A673 (cell line): ENCODE data around the gene MRAP2. TPM values are rescaled to one million over a fixed set of nuclear protein-coding genes. Genes with fewer than 3 reads are reported as not detected.
"Not testable (repeated sequence)": the region's sequence is repeated elsewhere in the genome, so short reads cannot be mapped to it uniquely, and the experiment has no call there.

Experiments
- BruUV-seq: library from RNA; stranded (reverse); fragments of 400-500 nt; replicated peaks from 2 replicates; lab custom pipeline; 2021; lab: Mats Ljungman, UMichigan
- CTCF ChIA-PET: fragments of 300-600 bp; sonication (Branson Sonifier 250); formaldehyde crosslinking; loops from one replicate; lab custom pipeline; 2022; ENCODE audit warnings: antibody characterized with exemption; lab: Charles Lee
- POLR2A ChIA-PET: fragments of 300-600 bp; sonication (Branson Sonifier 250); formaldehyde crosslinking; loops from one replicate; lab custom pipeline; 2022; ENCODE audit warnings: antibody characterized with exemption; ENCODE audit not compliant: low non-redundant PET; lab: Charles Lee
- DNase-seq: peaks from one replicate; pipeline ENCODE4 v3.0.0-alpha.2; 2015; ENCODE audit warnings: low spot score
- H3K27ac ChIP-seq: fragments of 200-600 bp; sonication (generic); 2 replicates; pipeline ENCODE4 v1.5.1; 2016; ENCODE audit warnings: mixed run types, low read depth, mild to moderate bottlenecking, mixed read lengths, antibody characterized with exemption, low read length; ENCODE audit not compliant: poor library complexity, severe bottlenecking
- H3K27me3 ChIP-seq: fragments of 200-600 bp; sonication (generic); replicated peaks from 2 replicates; pipeline ENCODE4 v1.6.1; 2017; ENCODE audit warnings: mixed run types, low read depth, mild to moderate bottlenecking, mixed read lengths, antibody characterized with exemption, low read length; ENCODE audit not compliant: insufficient read depth, poor library complexity
- H3K36me3 ChIP-seq: fragments of 200-600 bp; sonication (generic); 2 replicates; pipeline ENCODE4 v1.6.1; 2016; ENCODE audit warnings: mixed run types, mild to moderate bottlenecking, mixed read lengths, antibody characterized with exemption, low read length; ENCODE audit not compliant: insufficient read depth, poor library complexity, severe bottlenecking
- H3K4me1 ChIP-seq: fragments of 200-600 bp; sonication (generic); 2 replicates; pipeline ENCODE4 v1.6.1; 2017; ENCODE audit warnings: mixed run types, mild to moderate bottlenecking, mixed read lengths, antibody characterized with exemption, low read length; ENCODE audit not compliant: insufficient read depth, poor library complexity, severe bottlenecking
- H3K4me3 ChIP-seq: fragments of 200-600 bp; sonication (generic); 2 replicates; pipeline ENCODE4 v1.5.1; 2016; ENCODE audit warnings: low read depth, mixed run types, mild to moderate bottlenecking, mixed read lengths, low read length; ENCODE audit not compliant: poor library complexity, severe bottlenecking
- H3K9me3 ChIP-seq: fragments of 200-600 bp; sonication (generic); 2 replicates; pipeline ENCODE4 v1.6.1; 2016; ENCODE audit warnings: mixed run types, low read depth, mild to moderate bottlenecking, mixed read lengths, antibody characterized with exemption, low read length; ENCODE audit not compliant: poor library complexity, severe bottlenecking
- EZH2 ChIP-seq: fragments of 200-600 bp; sonication (generic); IDR thresholded peaks from 2 replicates; pipeline ENCODE4 v1.6.1; 2017; ENCODE audit warnings: borderline replicate concordance, low read depth, mild to moderate bottlenecking, mixed read lengths, antibody characterized with exemption, low read length; ENCODE audit not compliant: poor library complexity, severe bottlenecking
- intact Hi-C: fragments of 100-400 bp; cut with micrococcal nuclease; formaldehyde crosslinking; loops from one replicate; pipeline ENCODE4 v1.10.0; 2022; ENCODE audit not compliant: unreplicated experiment
- total RNA-seq: library from RNA; stranded (reverse); gene quantifications from 2 replicates; pipeline ENCODE4 v1.2.3, GENCODE V29; 2021
- TF ChIP-seq, protein P1 (sequence below): fragments of 300-800, 200-600 bp; sonication (generic); conservative IDR thresholded peaks from 2 replicates; pipeline ENCODE4 v1.5.1; 2017; ENCODE audit warnings: low read depth, mild to moderate bottlenecking, antibody characterized with exemption, low read length, moderate library complexity, mixed read lengths

Gene MRAP2
- total RNA-seq, 1 experiment from 2014 or later, result 0.34 TPM

DNA sequence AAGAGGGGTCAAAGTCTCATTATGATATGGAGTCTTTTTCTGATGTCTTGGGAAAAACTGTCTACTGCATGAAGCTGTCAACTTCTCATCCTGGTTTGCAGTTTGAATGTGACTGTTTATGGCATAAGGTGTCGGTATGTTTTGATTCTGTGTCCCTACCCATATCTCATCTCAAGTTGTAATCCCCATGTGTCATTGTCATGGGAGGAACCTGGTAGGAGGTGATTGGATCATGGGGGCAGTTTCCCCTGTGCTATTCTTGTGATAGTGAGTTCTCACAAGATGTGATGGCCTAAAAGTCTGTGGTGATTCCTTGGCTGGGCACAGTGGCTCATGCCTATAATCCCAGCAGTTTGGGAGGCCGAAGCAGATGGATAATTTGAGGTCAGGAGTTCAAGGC, 47.6 kb downstream of the MRAP2 start:
- CTCF ChIA-PET, result no interaction called here
- no TSS peak for BruUV-seq

DNA sequence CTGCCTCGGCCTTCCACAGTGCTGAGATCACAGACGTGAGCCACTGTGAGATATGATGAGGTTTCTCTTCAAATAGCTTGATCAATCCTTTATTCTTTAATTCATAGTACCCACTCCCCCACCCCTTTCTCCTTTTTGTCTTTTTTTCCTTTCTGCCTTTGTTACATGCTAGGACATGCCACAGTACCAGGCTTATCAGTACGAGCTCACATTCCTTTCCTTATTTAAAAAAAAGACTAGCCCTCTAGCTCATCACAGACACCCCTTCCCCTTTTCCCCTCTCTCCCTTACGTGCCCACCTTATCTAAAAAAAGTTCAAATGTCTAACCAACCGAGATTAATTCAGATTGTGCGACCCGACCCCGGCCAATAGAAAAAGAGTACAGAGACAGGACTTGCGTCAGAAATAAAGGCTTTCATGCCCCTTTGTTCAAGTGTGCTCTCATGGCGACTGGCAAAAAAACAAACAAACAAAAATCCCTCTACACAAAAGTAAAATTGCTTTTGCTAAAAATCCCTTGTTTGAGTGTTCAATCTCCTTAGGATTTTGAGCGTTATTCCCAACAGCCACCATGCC, 49.2 kb downstream of the MRAP2 start:
- H3K27ac ChIP-seq, result no peak overlapping the region
- H3K4me3 ChIP-seq, result no peak overlapping the region
- TF ChIP-seq, protein P1, sequence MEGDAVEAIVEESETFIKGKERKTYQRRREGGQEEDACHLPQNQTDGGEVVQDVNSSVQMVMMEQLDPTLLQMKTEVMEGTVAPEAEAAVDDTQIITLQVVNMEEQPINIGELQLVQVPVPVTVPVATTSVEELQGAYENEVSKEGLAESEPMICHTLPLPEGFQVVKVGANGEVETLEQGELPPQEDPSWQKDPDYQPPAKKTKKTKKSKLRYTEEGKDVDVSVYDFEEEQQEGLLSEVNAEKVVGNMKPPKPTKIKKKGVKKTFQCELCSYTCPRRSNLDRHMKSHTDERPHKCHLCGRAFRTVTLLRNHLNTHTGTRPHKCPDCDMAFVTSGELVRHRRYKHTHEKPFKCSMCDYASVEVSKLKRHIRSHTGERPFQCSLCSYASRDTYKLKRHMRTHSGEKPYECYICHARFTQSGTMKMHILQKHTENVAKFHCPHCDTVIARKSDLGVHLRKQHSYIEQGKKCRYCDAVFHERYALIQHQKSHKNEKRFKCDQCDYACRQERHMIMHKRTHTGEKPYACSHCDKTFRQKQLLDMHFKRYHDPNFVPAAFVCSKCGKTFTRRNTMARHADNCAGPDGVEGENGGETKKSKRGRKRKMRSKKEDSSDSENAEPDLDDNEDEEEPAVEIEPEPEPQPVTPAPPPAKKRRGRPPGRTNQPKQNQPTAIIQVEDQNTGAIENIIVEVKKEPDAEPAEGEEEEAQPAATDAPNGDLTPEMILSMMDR, result no peak
- TF ChIP-seq EZH2, result no peak
- intact Hi-C loops, result no loop called here
- H3K4me1 ChIP-seq, result no peaks in the 10 kb centered on the region
- no peaks in the 10 kb centered on the region for H3K36me3 ChIP-seq
- BruUV-seq, result no TSS peak
- no peaks in the 10 kb centered on the region for H3K27me3 ChIP-seq
- ChIA-PET CTCF (no interaction called here), POLR2A (no interaction called here)
- no peak for DNase-seq
- H3K9me3 ChIP-seq, result no peaks in the 10 kb centered on the region

More for the DNA sequence above, 47.6 kb downstream of the MRAP2 start:
- Histone ChIP-seq H3K4me3 (no peak overlapping the region), H3K27me3 (no peaks in the 10 kb centered on the region), H3K36me3 (no peaks in the 10 kb centered on the region), H3K27ac (no peak overlapping the region), H3K9me3 (no peaks in the 10 kb centered on the region), H3K4me1 (no peaks in the 10 kb centered on the region)
- no peak for DNase-seq
- intact Hi-C loops, result no loop called here
- POLR2A ChIA-PET, result no interaction called here
- TF ChIP-seq, protein P1, result no peak
- TF ChIP-seq EZH2, result no peak

DNA sequence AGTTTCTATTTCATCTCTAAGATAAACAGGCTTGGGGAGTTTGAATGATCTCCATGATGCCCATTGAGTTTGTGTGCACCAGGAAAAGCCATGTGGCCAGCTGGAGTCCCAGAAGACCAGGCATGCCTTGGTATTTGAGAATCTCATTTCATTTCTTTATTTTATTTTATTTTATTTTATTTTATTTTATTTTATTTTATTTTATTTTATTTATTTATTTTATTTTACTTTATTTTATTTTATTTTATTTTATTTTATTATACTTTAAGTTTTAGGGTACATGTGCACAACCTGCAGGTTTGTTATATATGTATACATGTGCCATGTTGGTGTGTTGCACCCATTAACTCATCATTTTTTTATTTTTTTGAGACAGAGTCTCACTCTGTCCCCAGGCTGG, 51.1 kb downstream of the MRAP2 start:
- CTCF ChIA-PET, BruUV-seq, H3K27ac ChIP-seq, H3K36me3 ChIP-seq, POLR2A ChIA-PET, H3K9me3 ChIP-seq, intact Hi-C loops, H3K27me3 ChIP-seq, H3K4me3 ChIP-seq, H3K4me1 ChIP-seq, DNase-seq: not testable (repeated sequence)

DNA sequence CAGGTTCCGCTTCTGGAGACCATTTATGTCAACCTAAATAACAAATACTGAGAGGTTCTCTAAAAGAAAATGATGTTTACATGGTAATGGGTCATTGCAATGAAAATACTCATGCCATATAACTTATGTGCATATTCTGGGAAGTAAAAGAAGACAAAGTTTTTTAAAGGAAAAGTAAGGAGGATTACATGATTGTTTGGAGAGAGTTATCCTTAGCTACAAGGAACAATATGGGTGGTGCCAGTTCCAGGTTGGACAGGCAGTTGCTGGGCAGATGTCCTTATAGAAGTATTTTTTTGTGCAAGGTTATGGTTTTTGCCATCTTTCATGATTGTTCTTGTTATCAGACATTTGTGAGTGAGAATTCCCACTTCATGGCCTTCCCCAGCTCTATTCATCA, 52.5 kb downstream of the MRAP2 start:
- TF ChIP-seq EZH2, result no peak
- TF ChIP-seq, protein P1, result no peak
- H3K27ac ChIP-seq, result no peak overlapping the region
- H3K4me3 ChIP-seq, result no peak overlapping the region
- no peak for DNase-seq
- H3K36me3 ChIP-seq, result no peaks in the 10 kb centered on the region
- no TSS peak for BruUV-seq
- intact Hi-C loops, result no loop called here
- no peaks in the 10 kb centered on the region for H3K9me3 ChIP-seq
- H3K27me3 ChIP-seq, result no peaks in the 10 kb centered on the region
- CTCF ChIA-PET, result no interaction called here
- POLR2A ChIA-PET, result no interaction called here
- H3K4me1 ChIP-seq, result no peaks in the 10 kb centered on the region
